ENCODE data around the gene CACNB2.

The CACNB2 gene

GRCh38 chr10:18099415-18099814 lies 40.8 kb upstream of the CACNB2 start:
- CTCF ChIA-PET: no interaction called here
- POLR2A ChIA-PET: no interaction called here
- DNase-seq (ENCODE audit: extremely low spot score): no peak
- TF ChIP-seq FOXM1 (IDR thresholded peaks at IDR 0.05; ENCODE audit: borderline replicate concordance): no peak
- no peak for TF ChIP-seq BHLHE40 (IDR thresholded peaks at IDR 0.05; ENCODE audit: borderline replicate concordance)
- no peak for TF ChIP-seq HDGF (IDR thresholded peaks at IDR 0.05; ENCODE audit: borderline replicate concordance)
- no peak for TF ChIP-seq FOXA1 (IDR thresholded peaks at IDR 0.05)
- no peak for TF ChIP-seq SP1 (IDR thresholded peaks at IDR 0.05)
- TF ChIP-seq ARNT (IDR thresholded peaks at IDR 0.05): no peak
- TF ChIP-seq L3MBTL2 (conservative IDR thresholded peaks at IDR 0.05): no peak
- no peak for TF ChIP-seq NFRKB (IDR thresholded peaks at IDR 0.05)
- no peak for TF ChIP-seq ZNF384 (IDR thresholded peaks at IDR 0.05)
- no peak for TF ChIP-seq PKNOX1 (IDR thresholded peaks at IDR 0.05)
- no peak for TF ChIP-seq ELF4 (IDR thresholded peaks at IDR 0.05)
- no peak for TF ChIP-seq FOXK2 (IDR thresholded peaks at IDR 0.05)
- TF ChIP-seq LEF1 (IDR thresholded peaks at IDR 0.05; ENCODE audit: borderline replicate concordance): no peak
- no peak for TF ChIP-seq SUZ12 (IDR thresholded peaks at IDR 0.05)

GRCh38 chr10:18100669-18101068 lies 39.6 kb upstream of the CACNB2 start:
- POLR2A ChIA-PET: no interaction called here
- DNase-seq (ENCODE audit: extremely low spot score): no peak
- CTCF ChIA-PET: no interaction called here
- TF ChIP-seq ZNF384 (IDR thresholded peaks at IDR 0.05) (no peak), NFRKB (IDR thresholded peaks at IDR 0.05) (no peak), LEF1 (IDR thresholded peaks at IDR 0.05; ENCODE audit: borderline replicate concordance) (no peak), FOXM1 (IDR thresholded peaks at IDR 0.05; ENCODE audit: borderline replicate concordance) (no peak), SUZ12 (IDR thresholded peaks at IDR 0.05) (no peak), SP1 (IDR thresholded peaks at IDR 0.05) (no peak), FOXA1 (IDR thresholded peaks at IDR 0.05) (no peak), FOXK2 (IDR thresholded peaks at IDR 0.05) (no peak), BHLHE40 (IDR thresholded peaks at IDR 0.05; ENCODE audit: borderline replicate concordance) (no peak), TARDBP (IDR thresholded peaks at IDR 0.05) (no peak), ELF4 (IDR thresholded peaks at IDR 0.05) (no peak), L3MBTL2 (conservative IDR thresholded peaks at IDR 0.05) (no peak), PKNOX1 (IDR thresholded peaks at IDR 0.05) (no peak), CTBP1 (IDR thresholded peaks at IDR 0.05; ENCODE audit: borderline replicate concordance) (no peak), HDGF (IDR thresholded peaks at IDR 0.05; ENCODE audit: borderline replicate concordance) (no peak), ARNT (IDR thresholded peaks at IDR 0.05) (no peak)

- TF ChIP-seq ELF4 (IDR thresholded peaks at IDR 0.05) (no peak), CTBP1 (IDR thresholded peaks at IDR 0.05; ENCODE audit: borderline replicate concordance) (no peak), PKNOX1 (IDR thresholded peaks at IDR 0.05) (no peak), FOXK2 (IDR thresholded peaks at IDR 0.05) (no peak), FOXA1 (IDR thresholded peaks at IDR 0.05) (no peak), NFRKB (IDR thresholded peaks at IDR 0.05) (no peak), L3MBTL2 (conservative IDR thresholded peaks at IDR 0.05) (no peak), FOXM1 (IDR thresholded peaks at IDR 0.05; ENCODE audit: borderline replicate concordance) (no peak)
- POLR2A ChIA-PET: no interaction called here
- CTCF ChIA-PET: no interaction called here
- no peak for DNase-seq (ENCODE audit: extremely low spot score)
These were observed 37.8 kb upstream of the CACNB2 start for GRCh38 chr10:18102404-18102803.

GRCh38 chr10:18104223-18104872 lies 35.9 kb upstream of the CACNB2 start:
- TF ChIP-seq ZNF384 (IDR thresholded peaks at IDR 0.05) (no peak), HDGF (IDR thresholded peaks at IDR 0.05; ENCODE audit: borderline replicate concordance) (no peak), FOXK2 (IDR thresholded peaks at IDR 0.05) (no peak), ELF4 (IDR thresholded peaks at IDR 0.05) (no peak), SP1 (IDR thresholded peaks at IDR 0.05) (no peak), FOXM1 (IDR thresholded peaks at IDR 0.05; ENCODE audit: borderline replicate concordance) (no peak), ARNT (IDR thresholded peaks at IDR 0.05) (no peak), LEF1 (IDR thresholded peaks at IDR 0.05; ENCODE audit: borderline replicate concordance) (no peak), NFRKB (IDR thresholded peaks at IDR 0.05) (no peak), BHLHE40 (IDR thresholded peaks at IDR 0.05; ENCODE audit: borderline replicate concordance) (no peak)
- POLR2A ChIA-PET: no interaction called here
- peak; percentile 42 for DNase-seq (ENCODE audit: extremely low spot score)
- CTCF ChIA-PET: interaction anchor here (0.6 to 0.9 kb wide), 3 partner anchors 120 to 500 kb away, joined by 3 to 6 read pairs (median 4); no protein-coding TSS in a partner anchor

GRCh38 chr10:18109341-18109870 lies 30.8 kb upstream of the CACNB2 start:
- POLR2A ChIA-PET: no interaction called here
- TF ChIP-seq SP1 (IDR thresholded peaks at IDR 0.05) (no peak), BHLHE40 (IDR thresholded peaks at IDR 0.05; ENCODE audit: borderline replicate concordance) (no peak), FOXM1 (IDR thresholded peaks at IDR 0.05; ENCODE audit: borderline replicate concordance) (no peak)
- no peak for DNase-seq (ENCODE audit: extremely low spot score)
- CTCF ChIA-PET: no interaction called here

- TF ChIP-seq TARDBP (IDR thresholded peaks at IDR 0.05) (no peak), ARNT (IDR thresholded peaks at IDR 0.05) (no peak), ZNF384 (IDR thresholded peaks at IDR 0.05) (no peak), CTBP1 (IDR thresholded peaks at IDR 0.05; ENCODE audit: borderline replicate concordance) (no peak), LEF1 (IDR thresholded peaks at IDR 0.05; ENCODE audit: borderline replicate concordance) (no peak), FOXK2 (IDR thresholded peaks at IDR 0.05) (no peak), BHLHE40 (IDR thresholded peaks at IDR 0.05; ENCODE audit: borderline replicate concordance) (no peak), NFRKB (IDR thresholded peaks at IDR 0.05) (no peak), L3MBTL2 (conservative IDR thresholded peaks at IDR 0.05) (no peak), FOXA1 (IDR thresholded peaks at IDR 0.05) (no peak), FOXM1 (IDR thresholded peaks at IDR 0.05; ENCODE audit: borderline replicate concordance) (no peak), SUZ12 (IDR thresholded peaks at IDR 0.05) (no peak)
- CTCF ChIA-PET: no interaction called here
- POLR2A ChIA-PET: no interaction called here
- DNase-seq (ENCODE audit: extremely low spot score): no peak
These were observed 26.3 kb upstream of the CACNB2 start for GRCh38 chr10:18113881-18114280.
